Hair follicle dermal papilla cell (primary cell): Measurements from ENCODE around the gene GLIS1. TPM values are rescaled to one million over a fixed set of nuclear protein-coding genes. Genes with fewer than 3 reads are reported as not detected.

Source experiments
- small RNA-seq: library from RNA; depleted of rRNA; stranded (forward); fragments of <200 nt; gene quantifications from one replicate; pipeline ENCODE3, GENCODE V24; 2012
- total RNA-seq: library from RNA; depleted of rRNA; stranded (reverse); fragments of >200 nt; gene quantifications from 2 replicates; pipeline ENCODE4 v1.2.3, GENCODE V29; 2012

GLIS1 gene
- total RNA-seq, result 12.6 and 15.6 TPM in 2 replicates

GRCh38 chr1:53739109-53739681 is at the start of gene GLIS1:
Gene GLIS1 (minus strand): TSS chr1:53739164. CDS start chr1:53738064, 1,100 bp downstream.

DNA sequence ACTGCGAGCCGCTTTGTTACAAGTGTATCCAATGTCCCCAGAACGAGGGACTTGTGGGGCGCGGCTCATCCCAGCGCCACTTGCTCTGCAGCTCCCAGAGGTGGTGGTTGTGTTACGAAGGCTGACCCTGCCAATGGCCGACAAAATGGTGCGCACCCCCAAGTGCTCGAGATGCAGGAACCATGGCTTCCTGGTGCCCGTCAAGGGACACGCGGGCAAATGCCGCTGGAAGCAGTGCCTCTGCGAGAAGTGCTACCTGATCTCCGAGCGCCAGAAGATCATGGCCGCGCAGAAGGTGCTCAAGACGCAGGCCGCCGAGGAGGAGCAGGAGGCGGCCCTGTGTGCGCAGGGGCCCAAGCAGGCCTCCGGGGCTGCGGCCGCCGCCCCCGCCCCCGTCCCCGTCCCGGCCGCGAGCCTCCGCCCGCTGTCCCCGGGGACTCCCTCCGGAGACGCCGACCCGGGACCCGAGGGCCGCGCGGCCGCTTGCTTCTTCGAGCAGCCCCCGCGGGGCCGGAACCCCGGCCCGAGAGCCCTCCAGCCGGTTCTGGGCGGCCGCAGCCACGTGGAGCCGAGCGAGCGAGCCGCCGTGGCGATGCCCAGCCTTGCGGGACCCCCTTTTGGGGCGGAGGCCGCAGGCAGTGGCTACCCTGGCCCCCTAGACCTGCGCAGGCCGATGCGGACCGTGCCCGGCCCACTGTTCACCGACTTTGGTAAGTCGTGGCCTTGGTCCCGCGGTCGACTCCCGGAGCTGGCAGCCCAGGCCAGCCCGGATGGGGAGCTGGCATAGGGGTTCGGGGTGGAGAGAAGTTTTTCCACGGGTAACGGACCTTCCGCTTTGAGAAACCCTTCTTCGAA is 279.4 kb downstream of the GLIS1 start, which contains the start of gene DMRTB1:
TSS of gene DMRTB1 (plus strand) at position 79 of the 855 bp plus-strand sequence. CDS start at position 134, 55 bp downstream.

Small RNA genes lying within 50 kb of the gene (small RNA-seq; reads per million reads assigned to genes)
- gene RF00418 (not detected), gene RNU7-95P (not detected)

Other genes starting within 250 kb of the GLIS1 start
- 6.7 and 6.8 TPM in 2 replicates for gene NDC1, start 99.1 kb upstream of the GLIS1 start, total RNA-seq
- 18.8 and 22.4 TPM in 2 replicates for gene YIPF1, start 150.6 kb upstream of the GLIS1 start, total RNA-seq
- gene DIO1, start 155.0 kb upstream of the GLIS1 start, total RNA-seq, result not detected in 2 replicates
- 15.3 and 18.2 TPM in 2 replicates for gene IFT25, start 206.5 kb upstream of the GLIS1 start, total RNA-seq
- gene LRRC42, start 207.2 kb upstream of the GLIS1 start, total RNA-seq, result 37.6 and 40.1 TPM in 2 replicates